Measurements from ENCODE around the gene SRF. TPM values are rescaled to one million over a fixed set of nuclear protein-coding genes. Genes with fewer than 3 reads are reported as not detected.
A peak's percentile ranks its signal among the peaks of the same experiment; 100 is the strongest.

The SRF gene
- total RNA-seq, 1 donor from 2014 or later = 19.3 TPM

DNA sequence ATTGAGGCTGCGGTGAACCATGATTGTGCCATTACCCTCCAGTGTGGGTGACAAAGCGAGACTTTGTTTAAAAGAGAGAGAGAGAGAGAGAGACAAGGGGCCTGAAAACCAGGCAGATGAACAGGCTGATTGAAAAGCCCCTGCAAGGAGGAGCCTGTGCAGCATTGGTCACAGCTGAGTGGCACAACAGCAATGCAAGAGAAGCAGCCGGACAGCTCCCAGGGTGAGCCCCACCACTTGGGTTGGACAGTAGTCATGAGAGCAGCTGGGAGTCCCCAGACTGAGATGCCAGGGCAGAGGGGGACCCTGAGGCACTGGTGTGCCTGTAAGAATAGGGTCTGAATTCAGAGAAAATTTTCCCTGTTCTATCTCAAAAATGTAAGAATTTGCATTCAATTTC lies 48.0 kb downstream of the SRF start:
- ATAC-seq = no peak

DNA sequence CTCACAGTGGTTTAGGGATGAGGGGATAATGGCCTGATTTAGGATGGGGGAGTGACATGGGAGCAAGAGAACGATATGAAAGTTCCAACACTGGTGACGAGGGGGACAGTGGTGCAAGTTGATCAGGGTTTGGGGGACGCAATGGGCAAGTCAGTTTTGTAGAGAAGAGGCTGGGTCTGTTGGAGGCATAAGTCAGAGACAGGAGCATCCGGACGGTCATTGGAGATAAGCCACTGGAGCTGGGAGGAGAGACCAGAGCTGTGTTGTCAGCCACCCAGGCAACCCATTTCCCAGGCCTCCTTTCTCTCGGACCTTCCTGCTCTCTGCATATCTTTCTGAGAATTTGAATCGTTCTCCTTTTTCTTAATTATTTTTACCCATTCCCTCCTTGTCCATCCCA lies 48.7 kb downstream of the SRF start:
- ATAC-seq = no peak

DNA sequence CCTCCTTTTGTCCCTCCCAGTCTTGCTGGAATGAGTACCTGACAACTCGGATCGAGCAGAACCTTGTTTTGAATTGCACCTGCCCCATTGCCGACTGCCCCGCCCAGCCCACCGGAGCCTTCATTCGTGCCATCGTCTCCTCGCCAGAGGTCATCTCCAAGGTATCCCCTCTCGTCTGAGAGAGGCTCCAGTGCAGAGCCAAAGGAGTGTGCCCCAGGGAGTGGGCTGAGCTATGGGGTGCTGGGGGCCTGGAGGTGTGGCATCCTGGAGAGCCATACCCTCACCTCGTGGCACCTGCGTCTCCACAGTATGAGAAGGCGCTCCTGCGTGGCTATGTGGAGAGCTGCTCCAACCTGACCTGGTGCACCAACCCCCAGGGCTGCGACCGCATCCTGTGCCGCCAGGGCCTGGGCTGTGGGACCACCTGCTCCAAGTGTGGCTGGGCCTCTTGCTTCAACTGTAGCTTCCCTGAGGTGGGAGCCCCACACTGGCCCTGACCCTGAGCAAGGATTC lies 49.4 kb downstream of the SRF start:
- ATAC-seq = no peak

DNA sequence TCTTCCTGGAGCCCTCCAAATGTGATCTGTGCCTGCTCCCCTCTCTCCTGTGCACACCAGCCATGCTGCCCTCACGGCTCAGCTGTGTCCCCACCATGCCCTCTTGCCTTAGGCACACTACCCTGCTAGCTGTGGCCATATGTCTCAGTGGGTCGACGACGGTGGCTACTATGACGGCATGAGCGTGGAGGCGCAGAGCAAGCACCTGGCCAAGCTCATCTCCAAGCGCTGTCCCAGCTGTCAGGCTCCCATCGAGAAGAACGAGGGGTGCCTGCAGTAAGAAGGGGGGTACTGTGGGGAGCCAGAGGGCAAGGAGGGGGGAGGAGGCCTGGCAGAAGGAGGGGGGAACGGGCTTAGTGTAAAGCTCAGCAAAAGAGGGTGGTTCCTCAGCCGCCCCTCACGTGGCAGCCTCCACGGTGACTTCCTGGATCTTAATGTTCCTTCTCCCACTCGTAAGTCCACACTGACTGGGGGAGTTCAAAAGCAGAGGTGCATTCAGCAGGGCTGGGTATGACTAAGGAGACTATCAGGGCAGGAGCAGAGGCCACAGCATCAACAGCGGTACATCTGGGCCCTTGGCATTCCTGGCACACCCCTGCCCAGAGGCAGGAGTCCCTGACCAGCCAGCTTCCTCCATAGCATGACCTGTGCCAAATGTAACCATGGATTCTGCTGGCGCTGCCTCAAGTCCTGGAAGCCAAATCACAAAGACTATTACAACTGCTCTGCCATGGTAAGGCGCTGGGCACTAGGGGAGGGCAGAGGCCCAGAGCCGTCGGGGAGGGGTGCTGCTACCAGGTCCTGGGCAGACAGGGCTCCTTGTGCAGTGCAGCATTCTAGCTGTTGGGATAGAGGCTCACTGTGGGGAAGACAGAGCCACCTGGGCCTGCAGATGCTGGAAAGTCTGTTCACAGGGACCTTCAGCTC lies 50.2 kb downstream of the SRF start:
- no peak for ATAC-seq

DNA sequence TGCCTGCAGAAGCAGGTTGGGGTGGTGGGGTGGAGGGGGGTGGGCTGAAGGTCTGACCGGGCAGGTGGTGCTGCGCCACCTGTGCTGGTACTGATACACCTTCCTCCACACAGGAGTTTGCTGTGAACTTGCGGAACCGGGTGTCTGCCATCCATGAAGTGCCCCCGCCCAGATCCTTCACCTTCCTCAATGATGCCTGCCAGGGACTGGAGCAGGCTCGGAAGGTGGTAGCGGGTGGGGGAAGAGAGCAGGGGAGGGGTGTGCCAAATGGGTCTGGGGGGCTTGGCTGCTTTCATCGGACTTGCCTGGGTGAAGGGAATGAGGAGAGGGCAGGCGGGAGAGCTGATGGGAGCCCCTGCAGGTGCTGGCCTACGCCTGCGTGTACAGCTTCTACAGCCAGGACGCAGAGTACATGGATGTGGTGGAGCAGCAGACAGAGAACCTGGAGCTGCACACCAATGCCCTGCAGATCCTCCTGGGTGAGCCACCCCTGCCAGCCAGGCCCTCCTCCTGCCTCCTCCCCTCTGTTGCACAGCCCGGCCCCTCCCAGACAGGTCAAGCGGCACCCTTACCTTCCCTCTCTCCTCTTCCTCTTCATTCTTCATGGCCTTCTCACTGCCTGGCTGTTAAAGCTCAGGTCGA lies 51.5 kb downstream of the SRF start:
- ATAC-seq = peak; percentile 36

DNA sequence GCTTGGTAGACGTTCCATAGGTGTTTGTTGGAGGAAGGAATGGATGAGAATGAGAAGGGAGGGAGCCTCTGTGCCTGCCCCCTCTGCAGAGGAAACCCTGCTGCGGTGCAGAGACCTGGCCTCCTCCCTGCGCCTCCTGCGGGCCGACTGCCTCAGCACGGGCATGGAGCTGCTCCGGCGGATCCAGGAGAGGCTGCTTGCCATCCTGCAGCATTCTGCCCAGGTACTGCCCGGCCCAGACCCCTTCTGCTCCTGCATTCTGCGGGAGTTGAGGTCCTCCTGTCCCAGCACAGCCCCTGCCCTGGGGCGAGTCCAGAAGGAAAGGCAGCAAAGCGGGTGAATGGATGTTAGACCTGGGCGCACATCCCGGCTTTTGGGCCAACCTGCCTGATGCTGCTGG lies 52.1 kb downstream of the SRF start:
- no peak for ATAC-seq

DNA sequence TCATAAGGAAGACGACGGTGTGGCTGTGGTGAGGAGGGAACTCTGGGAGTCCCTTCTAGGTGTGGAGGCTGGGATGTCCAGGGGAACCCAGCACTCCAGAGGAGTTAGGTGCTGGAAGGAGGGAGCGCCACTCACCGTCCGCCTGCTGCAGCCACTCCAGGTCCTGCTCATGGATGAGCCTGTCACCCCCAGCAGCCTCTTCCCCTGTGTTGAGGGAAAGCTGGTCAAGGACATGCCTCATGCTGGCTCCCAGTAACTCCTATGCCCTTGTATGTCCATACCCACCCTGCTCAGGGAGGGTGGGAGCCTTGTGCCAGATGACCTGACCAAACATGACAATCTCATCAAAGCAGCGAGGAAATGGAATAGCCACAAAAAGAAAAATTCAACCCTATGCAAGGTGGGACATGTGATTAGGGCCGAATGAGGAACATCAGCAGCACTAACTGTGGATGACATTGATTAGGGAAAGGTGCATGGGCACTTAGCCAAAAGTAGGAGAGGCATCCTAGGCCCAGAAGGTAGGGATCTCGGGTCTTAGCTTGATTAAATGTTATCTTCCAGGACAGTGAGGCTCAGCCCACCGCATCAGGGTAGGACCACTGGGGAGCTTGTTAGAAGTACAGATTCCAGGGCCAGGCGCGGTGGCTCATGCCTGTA lies 55.3 kb downstream of the SRF start:
- ATAC-seq = no peak

DNA sequence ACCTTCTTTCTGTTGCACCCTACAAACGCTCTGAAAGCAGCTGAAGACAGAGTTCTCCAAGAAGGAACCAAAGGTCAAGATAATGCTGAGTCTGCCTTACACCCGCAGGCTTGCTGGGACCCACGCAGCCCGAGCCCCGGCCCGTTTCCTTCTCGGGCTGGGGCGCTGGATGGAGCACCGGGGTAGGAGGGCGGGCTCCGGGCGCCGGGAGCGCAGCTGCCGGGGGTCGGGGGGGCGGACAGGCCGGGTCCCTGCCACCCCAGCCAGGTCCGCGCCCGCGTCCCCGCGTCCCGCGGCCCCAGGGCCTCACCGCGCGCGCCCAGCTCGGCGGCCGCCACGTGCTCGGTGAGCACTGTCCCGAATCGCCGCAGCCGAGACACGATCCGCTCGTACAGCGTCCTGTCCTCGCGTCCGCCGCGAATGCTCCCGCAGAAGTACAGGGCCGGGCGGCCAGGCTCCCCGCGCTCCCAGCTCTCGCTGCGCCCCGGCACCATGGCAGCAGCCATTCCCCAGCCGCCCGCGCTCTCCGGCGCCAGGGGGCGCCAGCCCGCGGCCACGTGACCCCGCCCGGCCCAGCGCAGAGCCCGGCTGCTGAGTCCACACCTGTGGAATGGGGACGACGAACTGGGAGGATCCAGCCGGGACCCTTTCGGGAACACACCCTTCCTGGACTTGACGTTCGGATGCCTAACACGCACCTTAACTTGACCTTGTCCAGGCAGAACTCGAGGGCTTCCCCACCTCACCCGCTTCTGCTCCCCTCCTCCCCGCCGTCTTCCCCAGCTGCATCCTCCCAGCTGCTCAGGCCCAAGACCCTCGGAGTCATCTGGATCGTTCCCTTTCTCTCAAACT lies 58.1 kb downstream of the SRF start, which contains the start of gene DNPH1:
DNPH1 (minus strand) TSS at position 531 of the 852 bp plus-strand sequence; CDS start at position 506, 25 bp downstream.
- peak; percentile 90 for ATAC-seq

DNA sequence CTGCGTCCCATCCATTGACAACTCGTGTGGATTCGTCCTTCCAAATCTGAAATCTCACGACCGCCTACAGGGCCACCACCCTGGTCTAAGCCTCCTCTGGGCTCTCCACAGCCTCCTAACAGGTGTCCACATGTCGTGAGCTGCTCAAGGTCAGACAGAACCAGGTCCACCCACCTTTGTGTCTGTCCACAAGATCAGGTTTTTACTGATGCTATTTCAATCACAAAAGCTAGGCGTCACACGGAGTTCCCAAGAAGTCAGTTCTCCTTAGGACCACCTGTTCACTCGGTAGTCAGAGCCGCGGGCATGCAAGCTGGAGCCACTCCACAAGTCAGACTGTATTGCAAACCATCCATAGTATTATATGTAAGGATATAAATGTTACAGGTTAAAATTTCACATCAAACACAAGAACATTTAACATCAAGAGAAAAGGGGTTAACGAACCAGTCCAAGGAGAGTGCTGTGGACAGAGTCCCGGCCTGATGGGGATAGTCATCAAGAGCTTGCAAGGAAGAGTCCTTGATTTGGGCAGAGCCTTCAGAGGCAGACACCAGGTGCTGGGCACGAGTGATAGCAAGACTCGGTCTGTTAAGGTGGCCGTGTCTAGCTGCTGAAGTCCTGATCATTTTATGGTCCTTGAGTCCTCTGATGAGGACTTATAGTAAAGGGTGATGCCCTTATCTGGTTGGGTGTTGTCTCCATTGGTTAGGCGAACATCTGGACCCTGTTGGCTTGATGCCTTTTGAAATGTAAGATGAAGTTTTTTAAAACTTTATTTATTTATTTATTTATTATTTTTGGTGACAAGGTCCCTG lies 58.9 kb downstream of the SRF start:
- ATAC-seq = no peak

DNA sequence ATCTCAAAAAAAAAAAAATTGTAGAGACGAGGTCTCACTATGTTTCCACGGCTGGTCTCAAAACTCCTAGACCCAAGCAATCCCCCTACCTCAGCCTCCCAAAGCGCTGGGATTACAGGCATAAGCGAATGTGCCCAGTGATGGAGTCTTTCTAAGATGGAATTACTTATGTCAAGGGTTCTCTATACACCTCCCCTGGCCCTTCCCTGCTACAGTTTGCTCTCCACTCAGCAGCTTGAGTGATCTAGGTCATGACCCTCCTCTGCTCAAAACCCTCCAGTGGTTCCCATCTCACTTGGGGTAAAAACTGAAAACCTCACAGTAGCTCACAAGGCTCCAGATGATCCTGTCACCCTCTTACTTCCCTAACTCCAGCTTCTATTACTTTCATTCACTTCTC lies 60.0 kb downstream of the SRF start:
- ATAC-seq = no peak

Other genes with a start within 250 kb of the SRF start
- 13.6 TPM for gene CNPY3, start 241.8 kb upstream of the SRF start, total RNA-seq
- not detected for gene GNMT, start 210.5 kb upstream of the SRF start, total RNA-seq
- 19.4 TPM for gene PEX6, start 192.1 kb upstream of the SRF start, total RNA-seq
- 21.2 TPM for gene PPP2R5D, start 186.7 kb upstream of the SRF start, total RNA-seq
- 46.1 TPM for gene MEA1, start 157.3 kb upstream of the SRF start, total RNA-seq
- 32.6 TPM for gene KLHDC3, start 157.0 kb upstream of the SRF start, total RNA-seq
- 48.3 TPM for gene RRP36, start 149.6 kb upstream of the SRF start, total RNA-seq
- 10.3 TPM for gene CUL7, start 117.4 kb upstream of the SRF start, total RNA-seq
- gene MRPL2, start 111.8 kb upstream of the SRF start, total RNA-seq = 45.0 TPM
- gene KLC4, start 111.6 kb upstream of the SRF start, total RNA-seq = 7.5 TPM
- 37.3 TPM for gene PTK7, start 95.0 kb upstream of the SRF start, total RNA-seq
- 23.6 TPM for gene CUL9, start 10.9 kb downstream of the SRF start, total RNA-seq
- gene DNPH1, start 58.2 kb downstream of the SRF start, total RNA-seq = 40.2 TPM
- not detected for gene TTBK1, start 72.2 kb downstream of the SRF start, total RNA-seq
- not detected for gene SLC22A7, start 127.0 kb downstream of the SRF start, total RNA-seq
- gene CRIP3, start 137.6 kb downstream of the SRF start, total RNA-seq = 0.28 TPM
- gene ZNF318, start 198.4 kb downstream of the SRF start, total RNA-seq = 5.0 TPM

Data from esophagus mucosa (tissue), 1 donor.